ENCODE results near the gene XRN2.
"Not testable (repeated sequence)": the region's sequence is repeated elsewhere in the genome, so short reads cannot be mapped to it uniquely, and the experiment has no call there.

XRN2 gene

GRCh38 chr20:21355981-21356380, 52.9 kb downstream of the XRN2 start:
- no peak for DNase-seq

- DNase-seq, result no peak
These were observed 53.3 kb downstream of the XRN2 start for GRCh38 chr20:21356386-21356785.

- DNase-seq, result no peak
These were observed 54.7 kb downstream of the XRN2 start for GRCh38 chr20:21357844-21358243.

GRCh38 chr20:21358737-21359136, 55.6 kb downstream of the XRN2 start:
- DNase-seq, result no peak

GRCh38 chr20:21360705-21361104, 57.6 kb downstream of the XRN2 start:
- DNase-seq, result no peak

GRCh38 chr20:21361266-21361665, 58.1 kb downstream of the XRN2 start:
- no peak for DNase-seq

GRCh38 chr20:21364413-21364812, 61.3 kb downstream of the XRN2 start:
- no peak for DNase-seq

GRCh38 chr20:21365771-21366170, 62.6 kb downstream of the XRN2 start:
- DNase-seq, result no peak

GRCh38 chr20:21366273-21366672, 63.1 kb downstream of the XRN2 start:
- DNase-seq, result not testable (repeated sequence)

- no peak for DNase-seq
These were observed 65.7 kb downstream of the XRN2 start for GRCh38 chr20:21368791-21369190.

GRCh38 chr20:21371193-21371592, 68.1 kb downstream of the XRN2 start:
- DNase-seq, result no peak

GRCh38 chr20:21372016-21372415, 68.9 kb downstream of the XRN2 start:
- DNase-seq, result no peak

- no peak for DNase-seq
These were observed 70.3 kb downstream of the XRN2 start for GRCh38 chr20:21373436-21373835.

GRCh38 chr20:21376626-21377025, 73.5 kb downstream of the XRN2 start:
- no peak for DNase-seq

GRCh38 chr20:21377701-21378100, 74.6 kb downstream of the XRN2 start:
- no peak for DNase-seq

GRCh38 chr20:21378259-21378658, 75.1 kb downstream of the XRN2 start:
- no peak for DNase-seq

GRCh38 chr20:21380711-21381110, 77.6 kb downstream of the XRN2 start:
- DNase-seq, result no peak

GRCh38 chr20:21381619-21382018, 78.5 kb downstream of the XRN2 start:
- no peak for DNase-seq

- no peak for DNase-seq
These were observed 81.3 kb downstream of the XRN2 start for GRCh38 chr20:21384308-21384892.

GRCh38 chr20:21386111-21386510, 83.0 kb downstream of the XRN2 start:
- no peak for DNase-seq

GRCh38 chr20:21387528-21387927, 84.4 kb downstream of the XRN2 start:
- no peak for DNase-seq

GRCh38 chr20:21388566-21388965, 85.4 kb downstream of the XRN2 start:
- no peak for DNase-seq

GRCh38 chr20:21389368-21389767, 86.2 kb downstream of the XRN2 start:
- DNase-seq, result no peak

GRCh38 chr20:21390768-21391167, 87.6 kb downstream of the XRN2 start:
- no peak for DNase-seq

GRCh38 chr20:21391185-21391971, 88.2 kb downstream of the XRN2 start:
- peak; percentile 14 for DNase-seq
